SH-SY5Y (cell line): Measurements from ENCODE around the gene MBNL2.

Source experiments
- GATA2 ChIP-seq: IDR thresholded peaks from 2 replicates; pipeline ENCODE4 v1.6.1; 2011; ENCODE audit warnings: mild to moderate bottlenecking, low read depth, low read length
- GATA3 ChIP-seq: IDR thresholded peaks from 2 replicates; pipeline ENCODE4 v1.6.1; 2011; ENCODE audit warnings: low read depth, mild to moderate bottlenecking, low read length, moderate library complexity

DNA sequence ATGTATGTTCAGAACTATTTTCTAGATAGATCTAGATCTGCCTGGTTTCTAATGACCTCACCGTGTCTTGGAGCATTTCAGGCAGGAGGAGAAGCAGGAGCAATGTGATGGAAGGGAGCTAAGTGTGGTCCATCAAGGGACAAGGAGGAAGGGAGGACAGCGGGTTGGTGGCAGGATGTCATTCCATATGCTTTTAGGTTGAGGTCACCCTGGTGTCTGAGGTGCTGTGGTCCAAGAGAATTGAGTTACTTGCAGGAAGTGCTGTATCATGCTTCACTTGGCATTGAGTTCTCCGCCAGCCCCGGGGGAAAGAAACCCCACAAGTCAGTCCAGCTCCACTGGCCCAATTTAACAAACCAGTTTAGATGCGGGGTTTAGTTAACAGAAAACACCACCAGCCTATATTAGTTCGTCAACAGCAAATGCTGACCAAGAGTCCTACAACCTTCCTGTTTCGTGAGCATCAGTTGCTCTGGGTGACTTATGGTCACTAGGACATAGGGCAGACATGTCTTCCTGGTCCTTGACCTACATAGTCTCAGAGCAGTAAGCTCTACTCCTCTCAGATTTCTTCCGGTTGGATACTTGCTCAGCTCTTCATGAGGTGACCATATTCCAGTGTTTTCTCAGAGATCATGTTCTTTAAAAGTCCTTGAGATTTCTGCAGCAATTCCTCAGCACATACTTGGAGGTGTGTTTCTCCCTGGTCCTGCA, 79.4 kb downstream of the MBNL2 start:
- TF ChIP-seq GATA3 (no peak), GATA2 (no peak)
